OCI-LY3 (cell line): ENCODE data around the gene FRMD4B.

ENCODE experiments used
- CTCF ChIP-seq: fragments of 200-600, 300-600 bp; sonication (generic); IDR thresholded peaks from 2 replicates; pipeline ENCODE4 v1.5.1; 2014; ENCODE audit warnings: antibody characterized with exemption, low read length, low read depth
- EZH2phosphoT487 ChIP-seq: fragments of 200-600 bp; shearing (Covaris generic); IDR thresholded peaks from 2 replicates; pipeline ENCODE4 v1.6.1; 2018; ENCODE audit warnings: antibody characterized with exemption, mixed run types, low read depth

GRCh38 chr3:69218079-69218478 is 167.8 kb downstream of the FRMD4B start:
- TF ChIP-seq CTCF: no peak
- TF ChIP-seq EZH2phosphoT487: no peak
